ENCODE data around the gene FNDC3B. TPM values are rescaled to one million over a fixed set of nuclear protein-coding genes. Genes with fewer than 3 reads are reported as not detected.

FNDC3B gene
- total RNA-seq, 1 donor from 2014 or later = 66.9 TPM

DNA sequence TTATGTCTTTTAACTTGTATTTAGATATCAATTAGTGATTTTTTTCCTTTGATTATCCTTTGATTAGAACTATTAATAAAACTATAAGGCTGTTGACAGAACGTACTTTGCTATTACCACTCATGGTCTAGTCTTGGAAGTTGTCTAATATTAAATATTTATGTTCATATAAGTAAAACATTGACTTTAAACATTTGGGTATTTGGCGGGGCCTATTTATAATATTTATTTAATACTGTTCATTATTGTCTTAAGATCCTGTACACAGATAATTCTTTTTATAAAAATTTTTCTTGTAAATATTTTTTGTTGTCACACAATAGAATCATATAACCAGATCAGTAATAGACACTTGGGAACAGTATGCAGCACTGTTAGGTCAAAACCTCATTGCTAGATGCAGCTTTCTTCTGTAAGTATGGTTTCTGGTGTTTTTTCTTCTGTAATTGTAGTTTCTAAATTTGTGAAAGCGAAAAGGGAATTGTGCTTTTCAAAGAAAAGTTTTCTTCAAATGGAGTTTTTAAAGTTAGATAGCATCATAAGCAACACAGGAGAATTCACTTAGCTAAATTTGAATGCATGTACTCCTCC lies 93.4 kb downstream of the FNDC3B start:
- no peak for DNase-seq (ENCODE audit: low read depth)

DNA sequence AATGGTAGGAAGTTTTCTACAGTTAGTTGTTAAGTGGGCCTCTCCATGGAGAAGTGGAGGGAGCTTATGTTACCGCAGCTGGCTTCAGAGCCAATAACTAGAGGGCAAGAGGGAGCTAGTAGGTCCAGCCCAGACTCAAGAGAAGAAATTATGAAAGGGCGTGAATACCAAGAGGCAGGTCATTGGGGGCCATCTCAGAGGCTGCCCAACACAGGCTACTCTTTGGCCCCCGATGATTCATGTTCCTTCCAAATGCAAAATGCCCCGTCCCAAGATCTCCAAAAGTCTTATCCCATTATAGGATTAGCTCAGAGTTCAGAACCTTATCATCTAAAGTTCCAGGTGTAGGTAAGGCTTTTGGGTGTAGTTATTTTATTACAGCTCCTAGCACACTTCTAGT lies 94.5 kb downstream of the FNDC3B start:
- no peak for DNase-seq (ENCODE audit: low read depth)

DNA sequence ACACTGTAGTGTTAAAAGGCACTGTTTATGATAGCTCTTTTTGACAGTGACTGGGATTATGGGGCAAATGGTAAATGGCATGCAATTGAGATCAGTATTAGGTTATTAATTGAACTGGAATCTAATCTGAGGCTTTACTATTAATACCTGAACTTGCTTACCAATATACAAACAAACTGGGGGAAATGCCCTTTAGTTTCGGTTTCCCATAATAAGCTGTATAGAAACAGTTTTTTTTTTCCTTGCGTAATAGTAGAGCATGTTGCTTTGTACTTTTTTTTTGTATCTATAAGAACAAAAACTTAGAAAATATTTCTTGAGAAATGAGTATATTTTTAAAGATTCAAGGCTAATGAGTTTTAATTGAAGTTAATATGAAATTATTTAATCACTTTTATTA lies 95.0 kb downstream of the FNDC3B start:
- DNase-seq (ENCODE audit: low read depth) = no peak

DNA sequence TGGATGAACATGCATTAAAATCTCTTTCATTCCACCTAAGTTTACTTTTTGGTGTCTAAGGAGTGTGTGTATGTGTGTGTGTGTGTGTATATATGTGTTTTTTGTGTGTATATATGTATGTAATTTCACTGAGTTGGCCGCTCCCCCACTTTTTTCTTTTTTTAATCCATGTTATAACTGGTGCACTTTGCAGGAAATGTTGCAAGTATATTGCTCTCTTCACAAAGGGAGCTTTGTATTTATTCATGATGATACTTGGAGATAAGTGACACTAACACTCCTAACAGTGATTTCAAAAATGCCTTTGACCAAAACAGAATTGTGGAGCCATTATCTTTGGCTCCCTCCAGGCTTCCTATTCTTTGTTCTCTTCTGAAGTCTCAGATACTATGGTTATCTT lies 95.8 kb downstream of the FNDC3B start:
- DNase-seq (ENCODE audit: low read depth) = no peak

DNA sequence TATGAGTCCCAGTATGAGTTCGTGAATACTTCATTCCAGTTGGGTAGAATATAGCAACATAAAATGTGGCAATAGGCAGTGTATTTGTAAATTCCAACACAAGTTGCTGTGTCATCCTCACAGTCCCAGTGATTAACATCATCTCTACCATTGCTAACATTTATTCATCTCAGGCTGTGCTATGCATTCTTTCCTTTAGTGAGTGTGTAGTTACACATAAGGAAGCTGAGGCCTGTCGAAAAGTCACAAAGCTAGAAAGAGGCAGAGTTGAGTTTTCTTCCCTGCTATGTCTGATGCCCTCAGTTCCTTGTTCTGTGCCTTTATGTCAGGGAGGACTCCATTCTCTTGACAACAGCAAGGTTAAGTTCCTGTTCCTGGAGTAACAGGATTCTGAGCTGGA lies 96.4 kb downstream of the FNDC3B start:
- DNase-seq (ENCODE audit: low read depth) = no peak

DNA sequence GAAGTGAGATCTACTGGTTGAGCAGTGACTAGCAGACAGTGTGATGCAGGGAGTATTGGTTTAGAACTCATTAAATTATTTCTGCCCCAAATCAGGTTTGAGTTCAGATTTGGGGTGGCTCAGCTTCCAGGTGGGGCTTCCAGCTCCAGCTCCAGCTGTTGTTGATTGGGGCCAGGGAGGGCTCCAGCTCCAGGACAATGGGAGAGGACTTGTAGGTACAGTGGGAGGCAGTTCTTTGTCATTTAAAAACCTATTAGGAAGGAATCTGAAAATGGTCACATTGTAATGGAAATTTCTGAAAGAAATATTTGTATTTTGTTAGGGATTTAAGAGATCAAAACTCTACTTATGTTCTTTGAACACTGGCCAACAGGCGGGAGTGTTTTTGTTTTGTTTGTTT lies 97.0 kb downstream of the FNDC3B start:
- DNase-seq (ENCODE audit: low read depth) = no peak

DNA sequence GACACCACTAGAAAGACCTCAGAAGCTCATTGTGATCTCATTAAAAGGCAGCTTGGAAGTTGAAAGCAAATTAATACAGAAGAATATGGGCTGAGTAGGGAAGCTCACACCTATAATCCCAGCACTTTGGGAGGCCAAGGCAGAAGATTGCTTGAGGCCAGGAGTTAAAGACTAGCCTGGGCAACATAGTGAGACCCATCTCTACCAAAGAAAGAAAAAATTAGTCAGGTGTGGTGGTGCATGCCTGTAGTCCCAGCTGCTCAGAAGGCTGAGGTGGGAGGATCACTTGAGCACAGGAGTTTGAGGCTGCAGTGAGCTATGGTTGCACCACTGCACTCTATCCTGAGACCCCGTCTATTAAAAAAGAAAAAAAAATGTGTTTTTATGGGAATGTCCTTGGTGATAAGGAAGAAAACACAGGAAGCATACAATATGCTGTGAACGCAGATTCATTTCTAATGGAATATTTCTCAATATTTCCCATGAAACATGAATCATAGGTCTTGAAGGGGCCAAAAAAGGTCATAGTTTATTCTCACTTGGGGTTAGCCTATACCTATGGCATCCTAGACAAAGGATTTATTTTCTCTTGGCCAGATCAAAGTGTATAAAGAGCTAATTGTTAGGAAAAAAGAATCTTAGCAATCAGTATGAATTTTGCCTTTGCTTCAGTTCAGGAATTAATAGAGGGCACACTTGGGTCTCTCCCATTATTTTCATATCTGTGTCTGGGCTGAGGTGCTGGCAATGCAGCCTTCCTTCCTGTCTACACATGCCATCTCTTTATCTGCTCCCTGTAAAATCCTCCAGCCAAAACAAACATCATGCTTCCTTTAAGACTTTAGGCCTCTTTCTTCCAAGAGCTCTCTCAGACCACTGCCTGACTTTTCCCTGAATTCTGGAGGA lies 98.2 kb downstream of the FNDC3B start:
- DNase-seq (ENCODE audit: low read depth) = no peak

DNA sequence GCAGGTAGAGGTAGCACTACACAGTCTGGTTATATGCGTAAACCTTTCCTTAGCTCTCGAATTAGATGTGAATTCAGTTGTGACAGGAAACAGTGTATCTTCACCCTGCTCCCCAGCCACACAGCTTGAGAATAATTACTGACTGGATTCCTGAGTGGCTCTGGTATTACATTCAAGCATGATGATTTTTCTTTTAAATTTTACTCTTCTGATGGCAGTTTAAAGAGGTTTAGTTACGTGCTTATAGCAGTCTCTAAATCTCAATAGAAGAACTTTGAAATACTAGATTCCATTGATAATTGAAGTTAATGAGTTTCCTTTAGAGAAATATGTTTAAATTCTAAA lies 98.8 kb downstream of the FNDC3B start:
- DNase-seq (ENCODE audit: low read depth) = no peak

DNA sequence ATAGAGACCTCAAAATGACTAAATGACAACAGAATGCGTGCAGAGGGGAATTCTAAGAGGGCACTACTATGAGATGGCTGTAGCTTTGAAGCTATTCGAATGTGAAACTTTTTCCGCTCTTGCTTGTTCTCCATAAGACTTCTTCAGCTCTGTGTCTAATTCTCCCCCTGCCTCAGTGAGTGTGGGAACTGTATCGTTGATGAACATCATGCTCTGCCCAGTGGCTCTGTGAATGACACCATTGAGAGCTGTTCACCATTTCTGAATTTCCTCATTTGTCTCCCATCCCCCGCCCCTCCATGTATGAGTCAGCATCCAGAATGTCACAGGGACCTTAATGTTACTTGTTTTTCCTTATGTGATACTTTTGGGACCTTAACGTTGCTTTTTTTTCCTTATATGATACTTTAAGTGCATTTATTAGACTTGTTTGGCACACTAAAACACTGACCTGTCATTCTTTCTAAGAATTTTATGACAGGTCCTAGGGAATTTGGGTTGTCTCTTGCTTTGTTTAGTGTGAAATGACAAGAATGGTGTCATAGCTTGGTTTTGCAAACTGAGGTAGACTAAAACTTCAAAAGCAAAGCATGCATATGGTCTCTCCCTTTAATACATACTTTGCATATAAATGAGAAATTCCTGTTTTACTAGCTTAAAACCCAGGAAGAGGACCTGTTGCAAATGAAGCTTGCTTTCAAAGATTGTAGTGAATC lies 99.6 kb downstream of the FNDC3B start:
- DNase-seq (ENCODE audit: low read depth) = peak; percentile 50

DNA sequence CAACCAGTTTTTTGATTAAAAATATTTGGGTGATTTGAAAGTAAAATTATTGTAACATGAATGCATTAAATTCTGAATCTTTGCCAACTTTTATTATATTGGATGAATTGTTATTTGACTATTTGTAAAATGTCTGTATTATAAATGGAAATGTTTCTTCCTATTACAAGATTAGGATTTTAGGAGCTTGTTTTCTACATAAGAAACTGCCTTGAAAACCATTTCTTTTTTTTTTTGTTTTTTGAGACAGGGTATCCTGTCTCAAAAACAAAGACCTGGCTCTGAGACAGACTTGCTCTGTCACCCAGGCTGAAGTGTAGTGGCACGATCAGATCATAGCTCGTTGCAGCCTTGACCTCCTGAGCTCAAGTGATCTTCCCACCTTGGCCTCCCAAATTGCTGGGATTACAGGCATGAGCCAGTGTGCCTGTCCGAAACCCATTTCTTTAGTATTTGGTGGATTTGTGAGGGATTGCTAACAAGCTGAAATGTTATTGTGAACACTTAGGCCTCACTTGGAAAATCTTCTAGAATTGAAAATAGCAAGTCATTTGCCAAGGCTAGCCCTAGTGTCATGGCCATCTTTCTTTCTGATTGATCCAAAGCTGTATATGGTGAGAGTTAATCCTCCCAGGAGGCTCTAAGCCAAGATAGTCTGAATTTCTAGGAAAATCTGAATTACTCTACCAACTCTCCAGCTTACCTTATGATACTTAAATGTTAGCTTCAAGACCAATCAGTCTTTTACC lies 100.3 kb downstream of the FNDC3B start:
- no peak for DNase-seq (ENCODE audit: low read depth)

DNA sequence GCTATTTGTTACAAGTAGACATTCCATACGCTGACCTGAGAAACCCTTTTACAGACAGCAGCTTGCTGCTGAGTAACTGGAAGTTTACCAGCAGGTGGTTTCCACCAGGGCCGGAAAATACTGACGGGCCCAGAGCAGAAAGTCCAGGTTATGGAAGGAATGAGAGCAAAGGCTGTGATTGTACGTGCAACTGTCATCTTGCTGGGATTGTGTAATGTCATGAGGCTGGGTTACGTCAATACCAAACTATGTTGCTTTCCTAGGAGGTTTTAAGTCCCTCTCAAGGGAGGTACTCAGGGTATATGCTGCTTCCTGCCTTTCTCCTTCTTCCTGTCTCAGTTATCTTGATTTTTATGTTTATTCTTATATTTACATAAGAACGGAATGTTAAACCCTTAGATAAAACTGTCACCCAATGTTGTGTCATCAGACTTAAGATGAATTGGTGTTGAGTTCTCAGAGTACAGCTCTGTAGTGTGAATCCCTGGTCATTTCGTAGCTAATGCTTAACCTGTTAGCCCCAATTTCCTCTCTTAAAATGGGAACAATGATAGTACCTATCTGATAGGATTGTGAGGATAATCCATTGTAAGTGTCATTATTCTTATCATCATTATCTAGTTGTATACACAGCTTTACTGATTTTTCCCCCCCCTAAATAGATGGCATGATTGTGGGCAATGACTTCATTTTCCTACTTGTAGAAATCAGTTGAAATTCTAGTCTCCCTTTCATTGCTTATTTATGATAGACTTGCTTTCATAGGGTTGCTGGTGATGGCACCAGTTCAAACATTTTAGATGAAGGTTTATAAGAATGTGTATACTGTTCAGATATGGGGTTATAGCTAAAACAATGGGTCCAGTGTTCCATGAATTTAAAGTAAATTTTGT lies 101.4 kb downstream of the FNDC3B start:
- DNase-seq (ENCODE audit: low read depth) = peak; percentile 61

DNA sequence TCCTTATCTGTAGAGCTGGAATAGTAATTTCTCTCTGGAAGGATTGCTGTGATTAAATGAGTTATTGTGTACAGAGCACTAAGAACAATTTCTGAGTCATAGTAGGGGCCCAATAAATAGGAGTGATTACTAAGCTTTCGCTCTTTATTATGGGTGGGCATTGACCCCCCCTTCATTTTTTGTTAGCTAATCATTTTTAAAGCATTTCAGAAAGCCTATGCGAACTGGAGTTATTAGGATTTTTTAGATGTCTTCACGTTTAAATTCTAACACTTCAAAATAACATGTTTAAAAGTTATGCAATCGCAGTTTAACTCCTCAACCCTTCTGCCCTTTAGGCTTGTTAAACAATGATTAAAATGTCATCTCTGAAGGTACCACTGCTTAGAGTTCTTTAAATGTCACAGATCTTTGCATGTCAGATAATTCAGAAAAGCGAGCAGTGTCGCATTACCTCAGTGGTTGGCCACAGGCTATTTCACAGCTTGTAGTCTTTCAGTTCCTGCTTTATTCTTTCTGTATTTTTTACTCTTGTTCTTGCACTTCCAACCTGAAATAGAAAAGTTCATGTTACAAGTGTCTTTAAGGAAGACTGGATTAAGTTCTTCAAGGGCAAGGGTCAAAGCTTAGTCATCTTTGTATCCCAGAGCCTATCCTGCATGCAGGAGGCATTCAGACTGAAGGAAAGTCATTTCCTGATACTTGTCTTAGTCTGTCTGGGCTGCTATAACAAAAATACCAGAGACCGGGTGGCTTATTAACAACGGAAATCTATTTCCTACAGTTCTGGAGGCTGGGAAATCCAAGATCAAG lies 102.9 kb downstream of the FNDC3B start:
- DNase-seq (ENCODE audit: low read depth) = peak; percentile 47

DNA sequence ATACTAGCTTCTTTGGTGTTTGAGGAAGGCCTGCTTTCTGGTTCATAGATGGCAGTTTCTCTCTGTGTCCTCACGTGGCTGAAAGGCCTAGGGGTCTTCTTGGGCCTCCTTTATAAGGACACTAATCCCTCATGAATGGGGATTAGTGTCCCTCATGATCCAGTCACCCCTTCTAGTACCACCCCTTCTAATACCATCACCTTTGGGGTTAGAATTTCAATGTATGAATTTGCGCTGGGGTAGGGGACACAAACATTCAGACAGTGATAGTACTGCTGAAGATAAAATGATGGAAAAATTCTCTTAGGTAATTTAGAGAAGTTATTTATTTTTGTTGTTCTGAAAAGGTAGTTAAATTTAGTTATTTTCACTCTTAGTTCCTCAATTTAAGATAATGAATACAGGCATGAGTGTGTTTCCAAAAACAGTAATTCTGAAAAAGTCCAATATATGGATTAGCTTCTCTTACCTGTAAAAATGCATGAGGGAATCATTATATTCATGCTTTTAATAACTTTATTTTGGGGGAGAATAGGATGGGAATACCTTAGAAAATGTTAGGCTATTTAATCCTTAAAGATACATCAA lies 103.6 kb downstream of the FNDC3B start:
- no peak for DNase-seq (ENCODE audit: low read depth)

DNA sequence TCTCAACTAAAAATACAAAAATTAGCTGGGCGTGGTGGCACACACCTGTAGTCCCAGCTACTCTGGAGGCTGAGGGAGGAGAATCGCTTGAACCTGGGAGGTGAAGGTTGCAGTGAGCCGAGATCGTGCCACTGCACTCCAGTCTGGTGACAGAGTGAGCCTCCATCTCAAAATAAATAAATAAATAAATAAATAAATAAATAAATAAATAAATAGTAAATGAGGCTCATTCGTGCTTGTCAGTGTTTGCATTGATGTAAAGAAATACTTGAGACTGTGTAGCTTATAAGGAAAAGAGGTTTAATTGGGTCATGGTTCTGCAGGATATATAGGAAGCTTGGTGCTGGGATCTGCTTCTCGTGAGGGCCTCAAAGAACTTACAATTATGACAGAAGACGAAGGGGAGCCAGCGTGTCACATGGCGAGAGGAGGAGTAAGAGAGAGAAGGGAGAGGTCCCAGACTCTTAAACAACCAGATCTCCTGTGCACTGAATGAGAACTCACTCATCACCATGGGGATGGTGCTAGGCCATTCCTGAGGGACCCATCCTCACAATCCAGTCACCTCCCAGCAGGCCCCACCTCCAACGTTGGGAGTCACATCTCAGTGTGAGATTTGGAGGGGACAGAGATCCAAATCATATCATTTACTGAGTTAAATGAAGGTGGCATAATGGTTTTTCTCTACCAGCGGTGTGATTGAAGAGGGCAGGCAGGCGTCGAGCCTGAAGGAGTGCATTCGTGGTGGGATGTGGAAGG lies 104.5 kb downstream of the FNDC3B start:
- DNase-seq (ENCODE audit: low read depth) = no peak

DNA sequence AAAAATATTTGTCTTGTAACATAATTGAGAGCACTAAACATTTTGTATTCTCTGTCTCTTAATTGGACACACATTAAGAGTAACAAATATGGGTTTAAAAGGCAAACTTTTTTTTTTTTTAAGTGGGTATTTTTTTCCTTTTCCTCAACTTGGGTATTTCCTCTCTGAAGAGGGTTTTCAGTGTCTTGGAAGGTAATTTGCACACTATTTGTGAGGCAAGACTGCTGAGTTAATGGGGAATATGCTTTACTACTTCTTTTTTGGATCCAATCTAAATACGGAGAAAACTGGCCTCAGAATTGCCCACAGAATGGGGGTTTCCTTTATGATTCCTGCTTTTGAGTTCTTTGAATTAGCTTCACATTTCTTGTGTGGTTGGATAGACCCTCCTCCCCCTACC lies 105.2 kb downstream of the FNDC3B start:
- DNase-seq (ENCODE audit: low read depth) = no peak

DNA sequence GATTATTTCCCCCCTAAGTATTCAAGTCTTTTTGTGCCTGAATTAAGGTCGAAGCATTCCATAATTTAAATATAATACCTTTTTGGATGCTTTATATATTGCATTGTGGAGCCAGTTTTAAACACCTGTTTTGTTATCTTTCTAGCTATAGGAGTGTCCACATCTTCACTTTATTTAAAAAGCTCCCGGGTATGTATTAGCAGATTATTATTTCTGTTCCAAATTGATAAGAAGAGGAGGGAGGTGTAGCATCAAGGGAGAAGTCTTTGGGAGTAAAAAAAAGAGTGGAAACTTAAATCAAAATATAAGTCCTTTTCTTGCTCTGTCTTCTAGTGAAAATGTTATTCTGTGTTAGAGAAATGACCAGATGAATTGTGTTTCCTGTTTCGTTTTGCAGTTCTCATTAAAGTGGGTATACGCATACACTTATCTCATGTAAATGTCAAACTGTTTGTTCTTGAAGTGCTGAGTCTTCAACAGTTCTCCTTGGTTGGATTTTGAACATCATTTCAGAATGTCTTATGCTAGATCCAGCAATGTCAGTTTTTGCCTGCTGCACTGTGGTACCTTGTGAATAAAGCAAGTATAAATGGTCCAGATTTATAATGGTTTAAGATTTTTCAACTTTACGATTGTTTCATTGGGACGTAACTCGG lies 105.8 kb downstream of the FNDC3B start:
- DNase-seq (ENCODE audit: low read depth) = no peak

DNA sequence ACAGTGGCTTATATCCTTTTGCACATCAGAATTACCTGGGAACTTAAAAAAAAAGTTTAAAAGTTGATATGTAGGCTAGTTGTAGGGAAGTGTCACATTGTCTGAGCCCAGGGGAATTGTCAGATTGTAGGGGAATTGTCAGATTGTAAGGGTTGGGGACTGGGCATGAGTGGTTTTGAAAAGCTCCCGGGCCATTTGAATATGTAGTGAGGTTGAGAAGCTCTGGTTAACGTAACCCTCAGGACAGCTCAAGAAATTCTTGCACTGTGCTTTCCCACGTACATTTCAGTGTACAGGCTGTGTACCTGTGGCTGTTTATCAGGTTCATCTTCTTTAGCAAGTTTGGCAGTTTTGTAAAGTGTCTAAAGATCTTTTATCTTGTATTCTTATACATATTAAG lies 107.0 kb downstream of the FNDC3B start:
- no peak for DNase-seq (ENCODE audit: low read depth)

Measured in myocyte (in vitro differentiated cells).